Measurements from ENCODE around the gene SORCS2.
"Not testable (repeated sequence)": the region's sequence is repeated elsewhere in the genome, so short reads cannot be mapped to it uniquely, and the experiment has no call there.

Gene SORCS2

GRCh38 chr4:7450775-7451433, 258.6 kb downstream of the SORCS2 start:
- DNase-seq (ENCODE audit: low read depth) = no peak

- DNase-seq (ENCODE audit: low read depth) = no peak
Observed at GRCh38 chr4:7451434-7451789, 259.1 kb downstream of the SORCS2 start.

GRCh38 chr4:7451800-7452199, 259.5 kb downstream of the SORCS2 start:
- DNase-seq (ENCODE audit: low read depth) = no peak

- not testable (repeated sequence) for DNase-seq (ENCODE audit: low read depth)
Observed at GRCh38 chr4:7452802-7453201, 260.5 kb downstream of the SORCS2 start.

- no peak for DNase-seq (ENCODE audit: low read depth)
Observed at GRCh38 chr4:7457201-7458065, 265.1 kb downstream of the SORCS2 start.

- DNase-seq (ENCODE audit: low read depth) = no peak
Observed at GRCh38 chr4:7458066-7458425, 265.7 kb downstream of the SORCS2 start.

- no peak for DNase-seq (ENCODE audit: low read depth)
Observed at GRCh38 chr4:7458477-7458876, 266.1 kb downstream of the SORCS2 start.

GRCh38 chr4:7459471-7459870, 267.1 kb downstream of the SORCS2 start:
- DNase-seq (ENCODE audit: low read depth) = no peak

GRCh38 chr4:7460566-7460965, 268.2 kb downstream of the SORCS2 start:
- DNase-seq (ENCODE audit: low read depth) = peak; percentile 31

GRCh38 chr4:7461230-7461629, 268.9 kb downstream of the SORCS2 start:
- DNase-seq (ENCODE audit: low read depth) = no peak

- DNase-seq (ENCODE audit: low read depth) = no peak
Observed at GRCh38 chr4:7462509-7462971, 270.2 kb downstream of the SORCS2 start.

GRCh38 chr4:7463566-7464258, 271.4 kb downstream of the SORCS2 start:
- DNase-seq (ENCODE audit: low read depth) = no peak

GRCh38 chr4:7464259-7464655, 271.9 kb downstream of the SORCS2 start:
- DNase-seq (ENCODE audit: low read depth) = no peak

GRCh38 chr4:7465017-7465416, 272.7 kb downstream of the SORCS2 start:
- no peak for DNase-seq (ENCODE audit: low read depth)

- no peak for DNase-seq (ENCODE audit: low read depth)
Observed at GRCh38 chr4:7466215-7466614, 273.9 kb downstream of the SORCS2 start.

- no peak for DNase-seq (ENCODE audit: low read depth)
Observed at GRCh38 chr4:7466904-7467303, 274.6 kb downstream of the SORCS2 start.

- no peak for DNase-seq (ENCODE audit: low read depth)
Observed at GRCh38 chr4:7467471-7467870, 275.1 kb downstream of the SORCS2 start.

- no peak for DNase-seq (ENCODE audit: low read depth)
Observed at GRCh38 chr4:7469023-7469422, 276.7 kb downstream of the SORCS2 start.

GRCh38 chr4:7470111-7470510, 277.8 kb downstream of the SORCS2 start:
- no peak for DNase-seq (ENCODE audit: low read depth)

- no peak for DNase-seq (ENCODE audit: low read depth)
Observed at GRCh38 chr4:7470522-7471128, 278.3 kb downstream of the SORCS2 start.

- no peak for DNase-seq (ENCODE audit: low read depth)
Observed at GRCh38 chr4:7472442-7473013, 280.2 kb downstream of the SORCS2 start.

- no peak for DNase-seq (ENCODE audit: low read depth)
Observed at GRCh38 chr4:7473081-7473480, 280.7 kb downstream of the SORCS2 start.
